HEK293T (cell line): Measurements from ENCODE around the gene LARP4.

Experiments used
- ARNT ChIP-seq: fragments of 450-650 bp; IDR thresholded peaks from 2 replicates; pipeline ENCODE4 v1.6.1; 2017; ENCODE audit warnings: mild to moderate bottlenecking
- NFRKB ChIP-seq: fragments of 450-650 bp; IDR thresholded peaks from 2 replicates; pipeline ENCODE4 v1.6.1; 2016; ENCODE audit warnings: mild to moderate bottlenecking, moderate library complexity
- TARDBP ChIP-seq: fragments of 450-650 bp; IDR thresholded peaks from 2 replicates; pipeline ENCODE4 v1.6.1; 2016

DNA sequence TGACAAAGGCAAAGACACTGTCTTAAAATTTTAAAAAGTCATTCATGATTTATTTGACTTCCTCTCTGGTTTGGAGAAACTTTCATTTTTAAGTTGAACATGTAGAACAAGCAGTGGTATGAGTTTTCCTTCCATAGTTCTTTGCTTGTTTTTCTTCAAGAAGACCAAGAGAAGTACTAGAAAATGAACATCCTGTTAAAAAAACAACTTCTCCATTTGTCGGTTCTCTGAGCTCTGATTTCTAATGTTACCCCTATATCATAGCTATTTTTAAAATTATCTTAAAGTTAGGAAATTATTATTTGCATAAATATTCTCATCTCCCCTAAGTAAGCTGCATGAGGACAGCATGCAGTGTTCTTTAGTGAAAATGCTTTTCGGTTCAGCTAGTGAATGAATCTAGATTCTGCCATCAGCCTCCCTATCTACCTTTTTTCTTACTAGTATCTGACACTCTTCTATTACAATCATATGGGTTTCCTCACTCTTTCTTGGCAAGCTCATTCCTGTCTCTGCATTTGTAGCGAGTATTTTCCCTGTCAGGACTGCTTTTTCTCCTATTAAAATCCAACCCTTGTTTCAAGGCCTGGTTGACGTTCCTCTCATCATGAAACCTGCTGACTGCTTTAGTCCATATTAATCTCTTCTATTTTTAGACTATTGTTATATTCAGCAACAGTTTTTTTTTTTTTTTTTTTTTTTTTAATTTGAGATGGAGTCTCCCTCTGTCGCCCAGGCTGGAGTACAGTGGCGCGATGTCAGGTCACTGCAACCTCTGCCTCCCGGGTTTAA lies 119.9 kb downstream of the LARP4 start:
- no peak for TF ChIP-seq TARDBP
- no peak for TF ChIP-seq ARNT
- TF ChIP-seq NFRKB: no peak
